NCI-H1694 treated with DMSO at 0.1 percent for 48 hours (cell line): ENCODE measurements around the gene HDAC7.
"Not testable (repeated sequence)": the region's sequence is repeated elsewhere in the genome, so short reads cannot be mapped to it uniquely, and the experiment has no call there.

ENCODE experiments used
- DNase-seq: peaks from one replicate; lab custom pipeline; 2025; lab: John Stamatoyannopoulos, UW

HDAC7 gene

DNA sequence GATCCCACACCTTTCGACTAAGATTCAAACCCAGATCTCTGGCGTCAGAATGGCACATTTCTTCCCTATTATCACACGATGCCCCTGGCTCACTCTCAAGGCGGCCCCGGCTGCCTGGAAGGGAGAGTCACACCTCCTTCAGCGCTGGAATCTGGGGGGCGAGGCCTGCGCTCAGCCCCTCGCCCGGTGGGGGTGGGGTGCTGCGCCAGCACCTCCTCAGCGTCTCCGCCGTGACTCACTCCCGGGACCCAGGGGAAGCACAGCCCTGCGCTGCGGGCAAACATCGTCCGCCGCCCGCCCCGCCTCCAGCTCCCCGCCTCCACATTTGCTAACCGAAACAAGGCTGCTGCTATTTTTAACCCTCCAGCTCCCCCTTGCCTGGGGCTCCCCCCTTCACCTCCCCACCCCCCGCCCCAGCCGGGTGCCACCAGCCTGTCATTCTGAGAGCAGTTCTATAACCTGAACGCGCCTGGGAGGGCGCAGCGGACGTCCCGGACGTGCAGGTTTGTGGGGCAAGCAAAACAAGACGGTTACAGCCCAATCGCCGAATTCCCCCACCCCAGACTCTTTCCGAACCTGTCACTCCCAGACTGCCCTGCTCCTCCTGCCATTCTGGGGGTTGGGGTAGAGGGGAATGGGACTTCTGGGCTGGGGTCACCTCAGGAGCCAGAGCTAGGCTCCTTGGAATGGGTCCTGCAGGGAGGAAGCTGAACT is 6.7 kb downstream of the HDAC7 start:
- no peak for DNase-seq

DNA sequence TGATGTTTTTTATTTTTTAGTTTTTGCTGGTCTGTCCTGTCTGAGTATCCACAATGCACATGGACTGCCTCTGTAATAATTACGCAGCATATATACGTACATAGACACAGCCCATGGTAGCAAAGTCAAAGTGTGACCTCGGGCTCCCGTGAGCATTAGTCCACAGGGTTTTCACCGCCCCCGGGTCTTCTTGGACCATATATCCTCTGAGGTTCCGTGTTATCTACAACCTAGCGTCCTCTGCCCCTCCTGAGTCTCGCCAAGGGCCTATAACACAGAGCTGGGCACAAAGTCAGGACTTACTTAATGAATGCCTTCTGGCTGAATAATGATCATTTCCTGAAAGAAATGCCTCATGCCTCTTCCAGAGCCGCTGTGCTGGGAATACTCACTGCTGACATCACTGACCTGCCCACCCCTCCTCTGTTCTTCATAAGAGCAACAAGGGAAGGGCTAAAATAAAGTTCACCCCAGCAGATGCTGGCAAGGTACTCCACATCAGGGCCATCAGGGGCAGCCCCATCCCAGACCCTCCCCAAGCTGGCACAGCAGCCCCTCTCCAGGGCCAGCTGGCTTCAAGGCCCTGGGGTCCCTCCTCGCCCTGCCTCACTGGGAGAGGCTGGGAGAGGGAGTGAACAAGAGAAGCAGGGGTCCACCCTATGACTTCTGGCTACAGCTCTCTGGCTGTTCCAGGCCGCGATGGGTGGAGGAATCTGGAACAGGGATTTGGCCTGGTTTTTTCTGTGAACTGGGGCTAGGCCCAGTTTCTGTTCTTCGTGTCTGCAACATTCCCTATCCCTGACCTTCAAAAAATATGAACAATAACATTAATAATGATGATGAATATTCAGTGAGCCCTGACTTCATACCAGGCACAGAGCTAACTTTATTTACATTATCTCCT is 7.9 kb downstream of the HDAC7 start:
- DNase-seq: no peak

DNA sequence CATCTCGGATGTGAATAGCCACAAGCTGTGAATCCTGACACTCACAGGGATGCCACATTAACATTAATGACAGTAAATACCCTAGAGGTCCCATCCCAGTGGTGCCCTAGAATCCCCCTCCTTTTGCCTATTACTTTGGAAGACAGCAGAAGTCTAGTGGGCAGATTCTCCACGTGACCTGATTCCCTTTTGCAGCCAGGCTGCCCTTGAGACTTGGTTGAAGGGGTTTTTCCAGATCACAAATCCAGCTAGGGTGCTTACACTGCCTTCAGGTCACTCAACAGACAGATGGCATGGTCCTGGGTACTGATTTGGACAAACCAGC is 8.7 kb downstream of the HDAC7 start:
- DNase-seq: no peak

DNA sequence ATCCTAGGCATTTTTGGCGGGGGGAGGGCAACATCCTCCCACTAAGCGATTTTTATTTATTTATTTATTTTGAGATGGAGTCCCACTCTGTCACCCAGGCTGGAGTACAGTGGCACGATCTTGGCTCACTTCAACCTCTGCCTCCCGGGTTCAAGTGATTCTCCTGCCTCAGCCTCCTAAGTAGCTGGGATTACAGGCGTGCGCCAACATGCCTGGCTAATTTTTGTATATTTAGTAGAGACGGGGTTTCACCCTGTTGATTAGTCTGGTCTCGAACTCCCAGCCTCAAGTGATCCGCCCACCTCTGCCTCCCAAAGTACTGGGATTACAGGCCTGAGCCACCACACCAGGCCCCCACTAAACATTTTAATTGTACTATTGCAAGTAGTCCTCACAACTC is 10.2 kb downstream of the HDAC7 start:
- not testable (repeated sequence) for DNase-seq

DNA sequence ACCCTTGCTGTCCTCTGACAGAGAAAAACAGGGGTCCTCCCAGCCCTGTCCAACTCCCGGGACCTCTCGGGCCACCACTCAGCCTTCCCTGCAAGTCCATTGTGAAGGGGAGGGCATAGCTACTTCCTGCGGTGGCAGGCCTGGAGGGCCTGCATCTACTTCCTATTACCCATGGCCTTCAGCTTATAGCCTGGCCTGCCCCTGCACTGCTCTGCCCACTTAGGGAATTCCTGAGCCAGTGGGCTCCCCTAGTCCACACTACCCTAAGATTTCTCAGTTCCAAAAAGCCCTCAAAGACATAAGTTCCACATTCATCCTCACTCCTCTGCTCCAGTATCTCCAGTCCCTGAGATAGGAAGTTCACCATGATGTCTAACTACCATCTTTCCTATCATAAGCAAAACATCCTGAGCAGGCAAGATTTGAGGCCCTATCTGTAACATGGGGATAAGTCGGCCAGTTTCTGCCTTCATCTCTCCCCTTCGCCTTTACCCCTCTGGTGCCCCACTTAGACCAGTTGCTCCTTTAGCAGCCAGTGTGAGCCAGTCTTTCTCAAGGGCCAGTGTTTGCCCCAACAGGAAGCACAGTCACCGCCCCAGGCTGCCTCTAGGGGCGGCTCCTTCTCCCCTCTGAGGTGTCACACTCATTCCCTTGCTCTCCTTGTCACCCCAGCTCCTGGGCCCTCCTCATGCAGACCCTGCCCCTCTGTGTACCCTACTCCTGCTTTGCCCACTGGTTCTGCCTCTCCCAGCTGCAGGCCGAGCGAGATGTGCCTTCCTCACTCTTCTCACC is 10.9 kb downstream of the HDAC7 start:
- no peak for DNase-seq

DNA sequence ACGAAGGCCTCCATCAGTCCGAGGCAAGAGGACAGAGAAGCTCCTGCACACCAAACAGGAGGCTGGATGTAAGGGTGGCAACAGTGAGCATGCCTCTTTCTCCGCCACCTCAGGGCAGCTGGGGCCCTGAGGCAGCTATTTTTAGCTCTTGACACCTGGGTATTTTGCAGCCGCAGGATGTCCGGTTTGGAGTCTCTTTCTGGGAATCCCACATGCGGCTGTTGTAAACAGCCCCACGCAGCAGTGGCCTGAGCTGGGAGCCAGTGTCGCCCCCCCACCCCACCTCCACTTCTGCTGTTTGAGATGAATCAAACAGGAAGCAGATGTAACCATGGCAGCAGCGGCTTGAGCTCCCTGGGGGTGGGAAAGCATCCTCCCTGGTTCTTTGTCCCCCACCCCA is 11.7 kb downstream of the HDAC7 start:
- no peak for DNase-seq

DNA sequence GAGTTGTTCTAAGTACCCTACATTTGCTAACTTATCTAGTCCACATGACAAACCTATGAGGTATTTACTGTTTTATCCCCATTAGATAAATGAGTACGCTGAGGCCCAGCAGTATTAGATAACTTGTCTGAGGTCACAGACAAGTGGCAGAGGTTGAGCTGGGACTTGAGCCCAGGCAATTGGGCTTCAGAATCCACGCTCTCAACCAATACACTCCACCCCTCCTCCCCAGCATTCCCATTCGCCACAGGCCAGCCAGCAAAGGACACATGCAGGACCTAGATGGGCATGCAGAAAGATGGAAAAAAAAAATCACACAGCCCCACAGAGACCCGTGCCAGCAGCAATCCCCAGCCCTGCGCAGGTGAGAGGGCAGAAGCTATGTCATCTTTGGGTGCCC is 12.4 kb downstream of the HDAC7 start:
- DNase-seq: no peak

DNA sequence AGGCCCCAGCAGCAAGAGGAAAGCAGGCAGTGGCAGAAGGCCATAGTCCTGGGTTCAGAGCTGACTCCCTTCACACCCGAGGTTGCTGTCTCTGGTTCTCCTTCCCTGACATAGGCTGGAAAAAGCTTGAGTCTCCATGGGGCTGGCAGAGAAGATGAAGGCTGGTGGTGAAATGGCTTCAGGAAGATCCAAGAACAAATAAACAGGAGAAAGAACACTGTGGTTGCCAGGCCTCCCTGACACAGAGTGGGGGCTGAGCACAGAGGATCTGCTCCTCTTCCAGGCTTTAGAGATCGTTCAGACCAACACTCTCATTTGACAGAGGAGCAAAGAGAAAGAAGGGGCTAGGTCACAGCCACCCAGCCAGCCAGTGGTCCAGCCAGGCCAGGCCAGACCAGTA is 14.3 kb downstream of the HDAC7 start:
- DNase-seq: no peak

DNA sequence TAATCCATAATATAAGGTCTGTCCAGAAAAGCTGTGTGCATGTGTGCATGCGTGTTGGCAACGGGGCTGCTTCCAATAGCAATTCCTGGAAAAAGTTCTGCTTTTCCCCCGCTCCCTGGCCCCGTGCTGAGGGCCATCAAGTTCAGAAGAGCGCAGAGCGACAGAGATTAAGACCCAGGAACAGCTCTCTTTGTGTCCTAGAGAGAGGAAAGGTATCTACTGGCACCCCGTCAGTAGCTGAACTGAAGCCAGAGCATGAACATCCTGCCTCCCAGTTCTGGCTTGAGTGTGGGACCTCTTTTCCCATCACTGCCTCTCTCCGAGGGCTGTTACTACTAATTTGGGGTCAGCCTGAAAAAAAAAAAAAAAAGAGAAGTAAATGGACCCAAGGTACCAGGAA is 15.5 kb downstream of the HDAC7 start:
- DNase-seq: no peak

DNA sequence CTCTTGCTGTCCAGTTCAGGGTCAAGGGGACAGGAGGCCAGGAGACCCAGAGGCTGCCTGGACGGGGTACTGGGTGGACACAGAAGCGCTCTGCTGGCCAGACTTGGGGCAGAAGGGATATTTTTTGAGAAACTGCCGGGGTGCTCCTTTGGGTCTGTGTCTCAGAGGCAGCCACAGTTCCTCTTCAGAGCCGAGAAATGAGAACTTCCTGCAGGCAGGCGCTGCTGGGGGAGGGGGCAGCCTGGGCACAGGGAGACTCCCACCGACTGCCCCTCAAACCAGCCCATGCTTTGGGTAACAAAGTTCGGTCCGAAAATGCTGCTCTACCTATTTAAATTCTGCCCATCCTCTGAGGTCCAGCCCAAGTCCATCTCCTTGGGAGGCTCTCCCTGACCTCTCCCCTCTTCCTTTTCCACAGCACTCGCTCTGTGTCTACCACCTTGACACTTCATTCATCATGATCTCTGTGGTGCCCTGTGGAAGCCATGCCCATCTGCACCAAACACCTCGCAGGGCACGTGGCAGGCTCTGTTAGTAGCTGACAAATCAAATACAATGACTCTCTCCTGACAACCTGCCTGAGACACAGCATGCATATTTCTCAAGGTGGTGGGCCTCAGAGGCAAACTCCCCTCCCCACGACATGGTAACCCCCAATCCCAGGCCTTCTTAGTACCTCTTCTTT is 16.4 kb downstream of the HDAC7 start:
- no peak for DNase-seq

DNA sequence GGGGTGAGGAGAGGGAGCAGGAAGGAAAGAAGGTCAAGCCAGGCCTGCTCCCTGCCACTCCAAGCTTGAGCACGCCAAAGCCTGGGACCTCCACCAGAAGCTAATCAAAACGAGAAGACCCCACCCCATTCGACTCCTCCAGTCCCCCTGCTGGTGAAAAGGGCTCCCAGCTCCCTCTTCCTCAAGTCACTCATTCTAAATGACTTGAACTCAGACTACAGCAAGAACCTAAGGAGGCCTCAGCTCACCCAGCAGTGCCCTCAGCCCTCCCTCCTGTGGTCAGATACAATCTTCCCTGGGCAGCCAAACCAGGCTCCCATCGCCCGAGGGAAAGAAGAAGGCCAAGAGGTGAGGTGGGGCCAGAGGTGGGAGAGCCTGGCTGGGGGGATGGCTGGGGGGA is 17.4 kb downstream of the HDAC7 start:
- DNase-seq: no peak

DNA sequence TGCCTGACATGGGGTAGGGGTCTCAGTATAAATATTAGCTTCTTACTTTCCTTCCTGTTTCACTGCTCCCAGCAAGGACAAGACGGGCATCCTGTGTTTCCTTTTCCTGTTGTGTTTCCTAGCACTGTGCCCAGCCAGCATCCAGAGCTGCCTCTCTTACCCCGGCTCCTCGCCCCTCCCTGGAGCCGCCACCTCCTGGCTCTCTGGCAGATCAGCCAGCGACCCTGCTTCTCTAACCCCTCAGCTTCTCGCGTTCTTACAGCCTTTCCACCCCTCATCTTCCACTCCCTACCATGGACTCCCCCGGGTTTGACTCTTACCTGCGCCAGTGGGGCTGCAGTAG is 17.8 kb downstream of the HDAC7 start:
- no peak for DNase-seq

DNA sequence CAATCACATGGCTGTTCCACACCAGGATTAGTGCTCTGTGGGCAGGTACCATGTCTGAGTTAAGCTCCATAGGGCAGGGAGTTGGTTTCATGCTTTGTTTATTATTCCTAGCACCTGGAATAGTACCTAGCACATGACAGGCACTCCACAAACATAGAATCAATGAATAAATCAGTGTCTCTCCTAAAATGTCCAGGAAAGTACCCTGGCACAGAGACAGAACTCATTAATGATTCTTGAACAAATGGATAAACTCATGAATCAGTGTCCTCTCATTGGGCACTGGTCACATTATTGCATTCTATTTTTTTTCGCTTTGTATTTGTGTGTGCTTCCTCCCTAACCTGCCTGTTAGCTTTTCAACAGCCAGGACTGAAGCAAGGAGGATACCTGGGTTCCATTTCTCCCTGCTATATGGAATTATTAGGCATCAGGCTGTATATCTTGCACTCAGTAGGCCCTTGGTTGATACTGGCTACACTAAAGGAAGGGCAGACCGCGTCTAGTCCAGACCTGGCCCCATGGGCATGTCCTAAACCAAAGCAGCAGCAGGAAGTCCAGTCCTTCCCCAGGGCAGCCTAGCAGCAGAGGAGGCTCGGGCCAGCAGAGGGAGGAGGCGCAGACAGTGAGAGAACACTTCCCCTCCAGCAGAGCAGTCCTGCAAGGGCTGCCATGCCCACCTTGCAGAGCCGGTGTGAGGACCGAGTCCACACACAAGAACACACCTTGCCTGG is 18.4 kb downstream of the HDAC7 start:
- DNase-seq: no peak

DNA sequence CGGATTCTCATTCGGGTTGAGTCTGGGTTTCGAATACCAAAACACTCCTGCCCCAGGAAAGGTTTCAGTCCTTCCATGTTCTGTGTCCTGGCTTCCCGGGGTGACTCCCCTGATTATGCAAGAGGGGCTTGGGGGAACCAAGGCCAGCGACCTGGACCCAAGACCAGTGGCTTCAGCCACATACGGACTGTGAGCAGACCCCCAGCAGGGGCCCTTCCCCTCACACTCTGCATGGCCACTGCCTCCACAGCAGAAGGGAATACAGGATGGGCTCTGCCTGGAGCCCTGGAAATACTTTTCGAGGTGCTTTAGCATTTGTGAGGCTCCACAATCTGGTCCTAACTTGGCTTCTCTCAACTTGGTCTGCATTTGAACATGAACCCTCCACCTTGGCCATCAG is 19.1 kb downstream of the HDAC7 start:
- no peak for DNase-seq

DNA sequence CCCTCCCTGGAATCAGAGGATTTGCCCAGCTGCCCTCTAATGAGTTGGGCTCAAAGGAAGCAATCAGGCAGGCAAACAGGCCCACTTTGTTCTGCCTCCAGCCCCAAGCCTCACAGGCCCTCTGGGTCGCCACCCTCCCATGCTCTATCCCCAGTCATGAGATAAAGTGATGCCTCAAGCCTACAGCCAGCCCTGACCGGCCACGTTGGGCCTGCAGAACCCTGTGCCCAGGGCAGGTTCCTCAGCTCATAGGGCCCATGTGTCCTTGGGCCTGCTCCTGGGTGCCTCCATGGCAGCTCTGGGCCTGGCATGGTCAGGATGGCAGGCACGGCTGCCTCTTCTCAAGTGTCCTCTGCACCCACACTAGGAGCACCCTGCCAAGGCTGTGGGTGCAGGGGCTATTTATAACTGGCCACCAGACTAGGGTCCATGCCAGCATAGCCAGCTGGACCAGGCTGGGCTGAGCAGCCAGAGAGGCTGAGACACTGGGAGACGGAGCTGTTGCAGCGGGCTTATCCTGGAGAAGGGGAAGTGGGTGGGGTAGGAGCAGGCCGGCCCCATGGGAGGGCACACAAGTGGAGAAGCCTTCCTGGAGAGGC is 20.2 kb downstream of the HDAC7 start:
- no peak for DNase-seq

DNA sequence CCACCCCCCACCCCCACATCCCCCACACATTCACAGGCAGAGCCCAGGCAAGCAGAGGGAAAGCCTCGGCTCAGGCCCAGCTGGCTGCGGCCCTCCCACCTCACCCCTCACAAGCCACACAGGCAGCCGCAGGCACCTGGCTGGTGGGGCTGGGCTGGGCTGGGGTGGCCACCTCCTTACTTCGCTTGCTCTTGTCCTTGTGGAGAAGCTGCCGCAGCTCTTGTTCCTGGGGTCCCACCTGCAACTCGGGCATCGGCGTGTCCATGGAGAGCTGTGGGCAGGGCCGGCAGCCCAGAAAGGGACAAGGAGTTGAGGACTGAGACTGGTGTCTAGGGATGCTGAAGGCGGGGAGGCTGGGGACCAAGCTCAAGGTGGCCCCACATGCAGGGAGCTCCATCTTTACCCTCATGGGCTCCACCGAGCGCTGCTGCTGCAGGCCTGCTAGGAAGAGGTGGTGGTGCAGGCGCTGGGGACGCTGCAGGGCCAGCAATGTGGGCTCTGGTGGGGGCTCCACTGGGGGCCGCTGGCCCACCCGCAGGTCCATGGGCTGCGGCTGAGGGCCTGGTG is 21.2 kb downstream of the HDAC7 start:
- no peak for DNase-seq

DNA sequence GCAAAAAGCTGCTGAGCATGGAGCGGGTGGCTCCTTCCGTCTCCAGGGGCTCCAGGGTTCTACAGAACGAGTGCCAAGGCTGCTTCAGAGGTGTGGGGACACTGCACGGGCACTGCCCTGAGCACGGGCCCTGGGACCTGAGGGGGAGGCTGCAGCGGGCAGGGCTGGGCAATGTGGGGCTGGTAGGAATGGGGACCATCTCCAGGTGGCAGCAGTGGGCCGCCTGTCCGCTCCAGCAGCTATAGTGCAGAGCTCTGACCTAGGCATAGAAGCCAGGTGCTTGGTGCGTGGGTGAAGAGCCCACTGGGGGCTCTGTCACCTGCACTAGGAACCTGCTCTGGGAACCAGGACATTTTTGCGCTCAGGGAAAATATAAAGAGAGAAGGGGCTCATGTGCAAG is 22.3 kb downstream of the HDAC7 start:
- DNase-seq: no peak

DNA sequence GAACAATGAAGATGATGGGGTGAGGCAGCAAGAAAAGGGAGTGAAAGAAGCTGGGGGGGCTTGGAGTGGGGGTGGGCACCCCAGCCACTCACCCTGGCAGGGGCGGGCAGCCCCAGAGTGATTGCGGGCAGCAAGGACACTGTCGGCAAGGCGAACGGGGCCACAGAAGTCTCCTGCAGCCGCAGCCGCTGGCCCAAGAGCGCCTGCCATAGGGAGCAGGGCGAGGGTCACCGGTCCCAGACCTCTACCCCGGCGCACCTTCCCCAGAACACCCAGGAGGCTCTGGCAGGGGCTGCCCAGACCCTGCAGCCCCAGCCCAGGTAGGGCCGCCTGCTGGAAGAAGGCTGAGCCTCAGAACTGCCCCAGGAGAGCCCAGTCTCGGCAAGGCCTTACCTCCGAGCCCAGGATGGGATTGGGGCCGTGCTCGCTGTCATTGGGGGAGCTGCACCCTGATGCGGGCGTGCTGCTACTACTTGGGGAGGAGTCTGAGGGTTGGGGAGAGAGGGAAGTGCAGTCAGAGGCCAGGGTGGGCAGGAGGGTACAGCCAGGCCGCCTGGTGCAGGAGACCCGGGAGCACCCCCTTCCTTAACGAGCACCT is 23.8 kb downstream of the HDAC7 start:
- no peak for DNase-seq

DNA sequence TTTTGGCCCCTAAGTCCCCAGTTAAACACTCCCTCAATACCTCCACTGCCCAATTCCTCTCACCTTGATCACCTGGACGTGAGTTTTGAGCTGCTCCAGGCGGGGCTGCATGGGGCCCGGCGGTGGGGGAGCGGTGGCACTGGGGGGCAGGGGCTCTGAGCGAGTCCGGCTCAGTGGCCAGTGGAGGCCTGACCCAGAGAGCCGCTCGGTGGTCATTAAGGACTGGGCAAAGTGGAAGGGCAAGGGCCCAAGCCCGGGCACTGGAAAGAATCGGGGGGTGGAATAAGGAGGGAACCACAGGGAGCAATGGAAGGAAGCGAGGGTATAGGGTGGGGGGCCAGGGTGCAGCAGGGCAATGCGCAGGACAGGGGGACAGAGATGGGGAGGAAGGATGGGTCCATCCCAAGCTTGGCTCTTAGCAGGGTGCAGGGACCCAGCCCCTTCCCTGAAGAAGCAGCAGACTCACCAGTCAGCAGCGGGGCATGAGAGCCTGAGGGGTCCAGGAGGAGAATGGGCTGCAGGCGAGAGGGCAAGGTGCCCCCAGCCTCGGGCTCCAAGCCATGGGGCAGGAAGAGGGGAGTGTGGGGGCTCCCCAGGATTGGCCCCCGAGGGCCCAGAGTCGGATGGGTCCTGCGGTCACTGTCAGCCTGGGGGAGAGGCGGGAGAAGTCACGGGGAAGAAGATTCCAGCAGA is 24.4 kb downstream of the HDAC7 start:
- DNase-seq: no peak

DNA sequence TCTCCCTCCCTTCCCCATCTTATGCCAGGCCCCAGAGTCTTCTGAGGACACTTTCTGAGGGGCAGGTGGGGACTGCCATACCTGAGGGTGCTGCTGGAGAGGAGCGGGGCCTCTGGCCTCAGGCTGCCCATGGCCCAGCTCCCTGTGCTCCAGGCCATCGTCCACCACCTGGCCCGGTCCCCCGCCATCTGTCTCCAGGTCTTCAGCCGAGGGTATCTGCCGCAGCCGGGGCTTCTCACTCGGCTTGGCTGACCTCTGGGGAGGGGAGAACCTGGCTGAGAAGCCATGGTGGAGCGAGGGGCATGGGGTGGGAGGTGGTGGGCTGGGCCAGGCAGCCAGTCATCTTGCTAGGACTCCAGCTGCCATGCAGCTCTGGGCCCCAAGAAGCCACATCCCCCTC is 25.0 kb downstream of the HDAC7 start:
- no peak for DNase-seq
